HG03064 (cell line): ENCODE measurements around the gene RXRG.

Experiments
- ATAC-seq: cut with Tn5 transposase; IDR thresholded peaks from one replicate; pipeline ENCODE4 v1.9.1; 2021; ENCODE audit warnings: low read depth; ENCODE audit not compliant: unreplicated experiment

RXRG gene

DNA sequence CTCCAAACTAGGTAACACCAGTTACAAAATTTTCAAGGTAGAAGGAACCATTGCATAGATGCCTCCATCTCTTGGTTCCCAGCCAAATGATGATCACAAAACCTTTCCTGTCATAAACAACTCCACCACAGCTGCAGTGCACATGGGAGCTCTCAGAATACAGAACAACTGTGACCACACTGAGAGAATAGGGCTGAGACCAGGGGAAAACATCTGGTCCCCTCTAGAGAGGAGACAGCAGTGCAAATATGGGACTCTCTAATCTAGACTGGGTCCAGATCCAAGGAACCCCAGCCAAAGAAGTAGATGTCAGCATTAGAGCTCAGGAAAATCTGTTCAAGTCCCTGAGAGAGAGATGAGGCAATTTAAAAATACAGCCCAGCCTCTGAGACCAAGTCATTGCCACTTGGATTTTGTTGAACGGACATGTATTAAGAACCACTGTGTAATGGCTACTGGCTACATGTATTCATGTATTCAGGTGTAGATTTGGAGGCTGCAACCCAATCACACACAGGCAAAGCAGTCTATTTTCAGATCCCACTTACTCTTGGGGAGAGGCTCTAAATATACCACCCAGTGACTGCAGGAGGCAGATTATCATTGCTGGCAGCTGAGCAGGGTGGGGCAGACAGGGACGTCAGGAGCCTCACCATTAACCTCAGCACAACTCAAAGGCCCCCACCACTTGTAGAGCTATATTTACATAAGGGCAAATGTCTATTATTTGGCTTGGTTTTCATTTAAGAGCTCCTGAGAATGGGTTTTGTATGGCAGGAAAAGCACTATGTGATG is 7.6 kb upstream of the RXRG start:
- no peak for ATAC-seq

DNA sequence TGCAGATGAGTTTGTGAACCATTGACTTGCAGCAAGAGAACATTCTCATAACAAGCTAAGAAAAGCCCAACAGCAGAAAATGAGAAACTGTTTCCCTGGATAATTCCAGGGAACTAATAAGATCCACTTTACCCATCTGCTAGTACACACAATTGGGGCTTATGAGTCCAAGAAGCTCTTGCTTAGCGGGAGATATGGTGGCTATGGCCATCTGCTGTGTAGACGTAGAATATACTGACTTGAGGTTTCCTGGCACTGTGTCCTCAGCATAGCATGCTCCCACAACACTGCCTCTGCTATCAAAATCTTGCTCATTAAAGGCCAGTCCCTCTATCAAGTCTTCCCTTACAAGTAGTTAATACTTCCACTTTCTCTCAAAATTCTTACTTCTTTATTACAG is 6.8 kb upstream of the RXRG start:
- ATAC-seq: no peak

- ATAC-seq: no peak
Measured at GRCh38 chr1:165449131-165449530, 4.2 kb upstream of the RXRG start.

GRCh38 chr1:165445388-165445787 is 462 bp upstream of the RXRG start:
- ATAC-seq: no peak

DNA sequence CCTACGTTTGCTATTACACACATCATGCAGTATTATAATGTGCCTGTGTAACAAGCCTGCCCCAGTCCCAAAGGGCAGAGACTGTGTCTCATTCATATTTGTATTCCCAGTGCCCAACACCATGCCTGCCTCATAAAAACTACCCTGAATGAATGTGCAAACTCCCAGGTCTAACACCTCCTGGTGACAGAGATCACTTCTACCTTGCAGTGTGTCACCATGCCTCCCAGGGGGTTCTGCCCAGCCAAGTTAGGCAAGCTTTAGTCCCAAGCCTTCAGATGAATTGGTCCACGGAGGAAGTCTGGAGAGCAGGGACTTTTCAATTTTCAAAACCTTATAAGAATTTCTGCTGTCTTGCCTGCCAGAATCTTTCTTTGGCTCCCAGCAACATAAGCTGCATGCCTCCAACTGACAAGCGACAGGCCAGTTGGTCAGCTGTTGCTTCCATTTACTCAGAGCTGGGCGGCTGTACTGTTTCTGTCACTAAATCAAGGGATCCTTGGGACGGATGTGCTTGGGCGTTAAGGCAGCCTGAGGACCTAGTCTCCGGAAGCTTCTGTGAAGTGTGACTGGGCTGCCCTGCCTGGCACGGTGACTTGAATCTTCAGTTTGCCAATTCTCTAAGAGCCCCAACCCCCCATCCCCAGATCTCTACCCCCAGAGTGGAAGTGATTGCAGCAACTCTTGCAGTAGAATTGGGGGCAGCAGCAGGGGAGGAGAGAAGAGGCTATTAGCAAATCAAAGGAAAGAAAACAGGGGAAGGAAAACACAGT is 1.2 kb downstream of the RXRG start:
- ATAC-seq: no peak

GRCh38 chr1:165442653-165443052 is 2.3 kb downstream of the RXRG start:
- no peak for ATAC-seq

DNA sequence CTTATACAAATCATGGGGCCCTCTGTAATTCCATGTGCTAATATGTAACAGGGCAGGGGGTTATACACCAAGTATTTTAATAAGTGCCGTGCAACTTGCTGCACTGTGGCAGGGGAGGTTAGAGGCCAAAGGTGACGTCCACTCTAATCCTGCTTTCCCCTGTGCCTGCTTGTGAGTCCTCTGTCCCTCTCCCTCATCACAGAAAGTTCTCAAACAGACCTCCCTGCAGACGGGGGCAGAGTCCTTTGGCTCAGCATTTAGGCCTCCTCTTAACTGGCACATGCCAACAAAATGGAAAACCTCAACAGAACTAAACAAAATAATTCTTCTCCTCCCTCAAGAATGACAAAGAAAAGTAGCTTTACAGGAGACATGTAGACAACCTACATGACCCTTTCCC is 2.9 kb downstream of the RXRG start:
- no peak for ATAC-seq

DNA sequence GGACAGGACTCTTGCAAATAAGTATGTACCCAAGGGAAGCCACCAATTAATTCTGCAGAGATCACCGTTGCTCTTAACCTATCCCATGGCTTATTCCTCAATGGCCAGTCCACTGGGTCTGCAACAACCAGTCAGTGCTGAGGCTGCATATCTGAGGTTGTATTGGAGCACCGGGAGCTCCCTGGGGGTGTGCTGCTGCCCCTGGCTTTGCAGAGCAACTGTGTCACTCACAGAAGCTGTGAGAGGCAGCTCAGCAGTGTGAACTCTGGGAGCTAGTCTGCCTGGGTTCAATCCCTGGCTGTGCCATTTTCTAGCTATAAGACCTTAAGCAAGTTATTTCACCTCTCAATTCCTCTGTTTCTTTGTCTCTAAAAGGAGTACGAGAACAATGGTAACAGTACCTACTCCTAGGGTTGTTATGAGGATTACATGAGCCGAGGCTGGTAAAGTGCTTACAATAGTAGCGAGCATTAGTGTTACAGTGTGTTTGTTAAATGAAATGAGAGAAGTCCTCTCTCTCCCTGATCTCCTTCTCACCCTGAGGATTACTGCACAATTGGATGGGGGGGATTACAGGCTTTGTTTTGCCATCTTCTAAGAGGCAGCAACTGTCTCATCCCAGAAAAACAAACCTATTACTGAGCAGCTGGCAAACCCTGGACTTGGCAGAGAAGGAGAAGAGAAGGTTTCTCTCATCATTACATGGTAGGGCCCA is 3.6 kb downstream of the RXRG start:
- no peak for ATAC-seq

- ATAC-seq: no peak
Measured at GRCh38 chr1:165439330-165439729, 5.6 kb downstream of the RXRG start.

DNA sequence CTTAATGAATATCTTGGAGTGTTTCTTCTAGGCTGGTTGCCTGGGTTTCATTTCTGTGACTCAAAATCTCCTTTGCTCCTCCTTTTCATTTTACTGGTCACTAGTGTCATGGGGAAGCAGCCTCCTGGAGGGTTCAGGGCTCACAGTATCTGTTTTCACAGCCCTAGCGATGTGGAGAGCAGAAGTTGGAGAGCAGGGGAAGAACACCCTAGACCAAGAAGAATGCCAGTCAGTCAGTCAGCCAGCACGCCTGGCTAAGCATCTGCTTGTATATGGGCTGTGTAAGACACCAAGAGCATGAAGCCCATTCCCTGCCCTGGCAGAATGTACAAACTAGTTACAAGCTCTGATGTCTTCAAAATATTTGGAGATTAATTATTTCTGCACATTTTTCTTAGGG is 7.9 kb downstream of the RXRG start:
- no peak for ATAC-seq

DNA sequence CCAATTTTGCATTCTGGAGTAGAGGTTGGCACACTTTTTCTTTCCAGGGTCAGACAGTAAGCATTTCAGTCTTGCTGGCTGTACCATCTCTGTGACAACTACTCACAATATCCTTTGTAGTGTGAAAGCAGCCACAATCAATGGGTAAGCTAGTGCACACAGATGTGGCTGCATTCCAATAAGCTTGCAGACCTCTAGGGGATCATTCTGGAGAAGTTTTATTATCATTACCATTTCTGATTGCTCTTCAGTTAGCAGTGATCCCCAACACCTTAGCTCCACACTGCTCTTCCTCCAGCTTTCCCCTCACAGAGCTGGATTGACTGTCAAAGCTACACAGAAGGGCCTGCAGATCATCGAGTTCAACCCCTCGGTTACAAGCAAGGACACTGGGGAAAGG is 9.1 kb downstream of the RXRG start:
- no peak for ATAC-seq

DNA sequence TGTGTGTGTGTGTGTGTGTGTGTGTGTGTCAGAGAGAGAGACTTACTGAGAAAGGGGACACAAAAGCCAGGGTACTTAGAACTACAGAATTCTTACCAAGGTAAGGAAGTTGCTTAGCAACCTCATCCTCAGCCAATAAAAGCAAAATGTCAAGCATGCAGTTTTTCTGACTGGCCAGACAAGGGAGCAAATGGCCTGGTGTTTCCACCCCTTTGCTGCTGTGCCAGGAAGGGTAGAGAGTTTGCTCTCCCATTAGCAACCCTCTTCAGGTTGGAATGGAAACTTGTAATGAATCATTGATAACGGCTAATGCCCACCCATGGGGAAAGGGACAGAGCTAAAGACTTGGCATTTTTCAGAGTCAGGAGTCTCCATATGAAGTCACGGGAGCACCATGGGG is 10.6 kb downstream of the RXRG start:
- ATAC-seq: no peak

GRCh38 chr1:165431079-165431478 is 13.8 kb downstream of the RXRG start:
- no peak for ATAC-seq

GRCh38 chr1:165426745-165427144 is 18.2 kb downstream of the RXRG start:
- no peak for ATAC-seq

- no peak for ATAC-seq
Measured at GRCh38 chr1:165425621-165426020, 19.3 kb downstream of the RXRG start.

DNA sequence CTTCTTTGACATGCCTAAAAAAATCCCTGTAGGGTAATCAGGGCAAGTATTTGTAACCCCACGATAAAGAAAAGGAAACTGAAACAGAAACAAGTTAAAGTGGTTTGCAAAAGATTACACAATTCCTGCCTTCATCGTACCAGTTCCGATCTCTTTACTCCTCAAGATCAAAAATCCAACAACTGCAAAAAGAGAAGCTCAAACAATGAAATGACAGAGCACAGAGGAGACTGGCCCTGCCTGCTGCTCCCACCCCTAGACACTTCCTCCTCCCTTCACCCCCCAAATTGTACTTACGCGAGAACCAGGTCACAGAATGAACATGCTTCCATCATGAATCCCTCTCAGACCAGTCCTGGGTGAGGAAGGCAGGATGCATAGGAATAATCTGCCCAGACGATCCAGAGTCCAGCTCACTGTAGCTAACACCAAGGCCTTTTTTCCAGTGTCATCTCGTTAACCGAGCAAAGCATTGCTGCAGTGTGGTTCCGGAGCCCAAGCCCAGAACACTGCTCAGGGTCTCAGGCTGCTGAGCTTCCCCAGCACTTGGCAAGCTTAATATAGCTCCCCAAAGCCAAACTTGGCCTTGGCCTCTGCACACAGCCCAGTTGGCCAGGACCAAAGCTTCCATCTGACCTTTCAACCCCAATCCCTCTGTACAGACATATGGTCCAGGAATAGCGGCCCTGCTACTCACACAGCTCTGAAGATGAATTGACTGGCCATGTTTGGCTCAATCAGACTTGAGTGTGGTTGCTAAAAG is 20.3 kb downstream of the RXRG start:
- ATAC-seq: peak; percentile 59

DNA sequence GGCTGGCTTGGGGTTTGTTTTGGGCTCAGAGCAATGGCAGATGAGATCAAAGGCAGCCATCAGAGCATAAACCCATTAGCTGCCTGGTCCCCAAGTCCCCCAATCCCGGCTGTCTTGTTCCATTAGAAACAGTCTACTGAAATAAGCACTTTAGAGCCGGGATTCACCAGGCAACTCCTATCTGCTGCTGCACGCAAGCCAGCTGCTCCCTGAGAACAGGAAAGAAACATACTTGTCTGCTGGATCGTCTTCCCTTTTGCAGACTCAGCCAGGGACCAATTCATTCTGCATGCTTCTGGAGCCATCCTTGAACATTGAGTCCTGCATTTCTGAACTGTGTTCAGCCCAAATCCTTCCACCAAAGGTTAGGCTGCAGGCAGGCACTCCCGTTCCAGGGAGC is 21.8 kb downstream of the RXRG start:
- ATAC-seq: no peak

GRCh38 chr1:165420655-165421054 is 24.3 kb downstream of the RXRG start:
- ATAC-seq: no peak

DNA sequence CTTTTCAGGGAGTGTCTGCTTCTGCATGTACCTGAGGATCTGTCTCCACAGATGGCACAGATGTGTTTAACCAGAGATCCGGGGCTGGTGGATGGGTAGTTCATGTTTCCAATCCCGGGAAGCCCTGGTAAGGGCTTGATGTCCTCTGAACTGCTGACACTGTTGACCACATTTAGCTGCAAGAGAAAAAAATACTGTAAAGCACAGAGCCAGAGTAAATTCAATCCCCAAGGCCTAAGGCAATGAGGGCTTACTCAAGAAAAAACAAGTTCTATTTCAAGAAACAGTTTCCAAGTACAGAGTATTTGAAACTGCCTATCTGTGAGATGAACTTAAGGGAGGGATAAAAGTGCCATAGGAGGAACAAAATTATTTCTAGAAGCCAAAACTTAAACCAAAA is 25.1 kb downstream of the RXRG start:
- ATAC-seq: no peak

- ATAC-seq: no peak
Measured at GRCh38 chr1:165418195-165418594, 26.7 kb downstream of the RXRG start.

DNA sequence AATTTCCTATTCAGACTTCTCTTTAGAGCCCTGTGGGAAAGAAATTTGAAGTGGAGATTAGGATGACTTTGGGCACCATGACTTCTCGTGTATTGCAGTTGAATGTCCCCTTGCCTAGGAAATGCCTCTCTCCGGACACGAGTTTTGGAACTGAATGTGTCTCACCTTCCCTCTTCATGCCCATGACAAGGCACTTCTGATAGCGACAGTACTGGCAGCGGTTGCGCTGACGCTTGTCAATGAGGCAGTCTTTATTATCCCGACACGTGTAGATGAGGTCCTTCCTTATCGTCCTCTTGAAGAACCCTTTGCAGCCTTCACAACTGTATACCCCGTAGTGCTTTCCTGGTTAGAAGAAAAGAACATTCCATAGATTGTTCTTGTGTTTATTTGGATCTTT is 28.1 kb downstream of the RXRG start:
- ATAC-seq: no peak
